OCI-LY7 (cell line): ENCODE measurements around the gene MLX. TPM values are rescaled to one million over a fixed set of nuclear protein-coding genes. Genes with fewer than 3 reads are reported as not detected.

Experiments
- BruUV-seq: library from RNA; stranded (reverse); fragments of 400-500 nt; replicated peaks from 2 replicates; lab custom pipeline; 2021; lab: Mats Ljungman, UMichigan
- CTCF ChIA-PET: fragments of 300-600 bp; sonication (Branson Sonifier 250); formaldehyde crosslinking; loops from one replicate; lab custom pipeline; 2022; ENCODE audit warnings: antibody characterized with exemption; ENCODE audit not compliant: unreplicated experiment; lab: Charles Lee
- POLR2A ChIA-PET: fragments of 300-600 bp; sonication (Branson Sonifier 250); formaldehyde crosslinking; loops from one replicate; lab custom pipeline; 2022; ENCODE audit warnings: antibody characterized with exemption; lab: Charles Lee
- DNase-seq: peaks from one replicate; pipeline ENCODE4 v3.0.0-alpha.2; 2015; ENCODE audit warnings: low spot score
- H2AFZ ChIP-seq: fragments of 200-600 bp; sonication (generic), shearing (Covaris generic); 2 replicates; pipeline ENCODE4 v1.6.1; 2014; ENCODE audit warnings: mild to moderate bottlenecking, antibody characterized with exemption, low read length, moderate library complexity
- H3K27ac ChIP-seq: fragments of 200-600 bp; sonication (generic); 2 replicates; pipeline ENCODE4 v1.5.1; 2014; ENCODE audit warnings: mixed run types, low read depth, mild to moderate bottlenecking, moderate library complexity, low read length, inconsistent platforms; ENCODE audit not compliant: poor library complexity, severe bottlenecking
- H3K36me3 ChIP-seq: fragments of 200-600 bp; sonication (generic); 2 replicates; pipeline ENCODE4 v1.6.1; 2014; ENCODE audit warnings: mild to moderate bottlenecking, antibody characterized with exemption, low read length, moderate library complexity, mixed read lengths; ENCODE audit not compliant: insufficient read depth
- H3K4me1 ChIP-seq: fragments of 200-600 bp; sonication (generic); 2 replicates; pipeline ENCODE4 v1.5.1; 2014; ENCODE audit warnings: mild to moderate bottlenecking, low read length; ENCODE audit not compliant: insufficient read depth, poor library complexity, severe bottlenecking
- H3K4me2 ChIP-seq: fragments of 200-600 bp; sonication (generic); 2 replicates; pipeline ENCODE4 v1.6.1; 2014; ENCODE audit warnings: mild to moderate bottlenecking, low read length
- H3K4me3 ChIP-seq: fragments of 200-600 bp; sonication (generic); 2 replicates; pipeline ENCODE4 v1.5.1; 2014; ENCODE audit warnings: mild to moderate bottlenecking, low read depth, low read length; ENCODE audit not compliant: poor library complexity, severe bottlenecking
- H3K79me2 ChIP-seq: fragments of 200-600 bp; sonication (generic); 2 replicates; pipeline ENCODE4 v1.6.1; 2016; ENCODE audit warnings: low read depth, mild to moderate bottlenecking, low read length, moderate library complexity, mixed read lengths; ENCODE audit not compliant: insufficient read depth
- H3K9me2 ChIP-seq: fragments of 200-600 bp; sonication (generic); 2 replicates; pipeline ENCODE4 v1.6.1; 2016; ENCODE audit warnings: mild to moderate bottlenecking, low read length, mixed read lengths; ENCODE audit not compliant: insufficient read depth
- H3K9me3 ChIP-seq: fragments of 200-600 bp; sonication (generic); 2 replicates; pipeline ENCODE4 v1.6.1; 2014; ENCODE audit warnings: mild to moderate bottlenecking, mixed run types, low read length, mixed read lengths
- H4K20me1 ChIP-seq: fragments of 200-600 bp; sonication (generic); 2 replicates; pipeline ENCODE4 v1.6.1; 2014; ENCODE audit warnings: mild to moderate bottlenecking, antibody characterized with exemption, low read length, moderate library complexity, mixed read lengths; ENCODE audit not compliant: insufficient read depth
- CTCF ChIP-seq: fragments of 200-600 bp; sonication (generic); conservative IDR thresholded peaks from 2 replicates; pipeline ENCODE4 v1.5.1; 2014; ENCODE audit warnings: mild to moderate bottlenecking, antibody characterized with exemption, low read length, moderate library complexity, mixed read lengths
- EZH2phosphoT487 ChIP-seq: fragments of 200-600 bp; sonication (generic); IDR thresholded peaks from 2 replicates; pipeline ENCODE4 v1.6.1; 2018; ENCODE audit warnings: low read depth, borderline replicate concordance, mild to moderate bottlenecking, mixed run types, antibody characterized with exemption, low read length, moderate library complexity, mixed read lengths
- intact Hi-C: fragments of 100-400 bp; cut with micrococcal nuclease; formaldehyde crosslinking; loops from one replicate; pipeline ENCODE4 v1.10.0; 2022; ENCODE audit not compliant: unreplicated experiment
- total RNA-seq, 2 experiments: library from RNA; depleted of rRNA in 1 of 2; stranded (reverse); fragments of >200 nt in 1 of 2; shearing (Covaris generic) in 1 of 2; gene quantifications; 2 replicates each; pipeline ENCODE4 v1.2.3, GENCODE V29; 2014 to 2022

Gene MLX
- total RNA-seq, 2 experiments from 2014 or later = 33.6 to 51.2 TPM

- BruUV-seq = no TSS peak
- POLR2A ChIA-PET = interaction anchor here (1.2 kb wide), 1 partner anchor 14 kb away, joined by 3 read pairs; the partner anchor contains the start of gene PSMC3IP
- Histone ChIP-seq H3K4me3 (peak overlapping the region; percentile 82), H3K4me2 (peak overlapping the region; percentile 73), H4K20me1 (no peaks in the 10 kb centered on the region), H3K9me2 (no peaks in the 10 kb centered on the region), H3K4me1 (peaks cover 43% of the 10 kb centered on the region), H3K27ac (peak overlapping the region; percentile 55), H3K9me3 (no peaks in the 10 kb centered on the region), H2AFZ (no peak overlapping the region), H3K36me3 (peaks cover 48% of the 10 kb centered on the region), H3K79me2 (peaks cover 39% of the 10 kb centered on the region)
- TF ChIP-seq EZH2phosphoT487 = no peak
- no peak for TF ChIP-seq CTCF
- intact Hi-C loops = no loop called here
- no peak for DNase-seq
- CTCF ChIA-PET = no interaction called here
These were observed 3.4 kb upstream of the MLX start for GRCh38 chr17:42563543-42563942.

- ChIA-PET POLR2A (interaction anchor here (0.6 to 1.4 kb wide), 3 partner anchors 12 to 191 kb away, joined by 3 to 5 read pairs (median 4); partner anchors contain the start of gene PSMC3IP), CTCF (no interaction called here)
- H3K79me2 ChIP-seq = peaks cover 40% of the 10 kb centered on the region
These were observed 3.0 kb upstream of the MLX start for GRCh38 chr17:42563950-42564349.

More at GRCh38 chr17:42563950-42564349, 3.0 kb upstream of the MLX start:
- Histone ChIP-seq H3K36me3 (peaks cover 52% of the 10 kb centered on the region), H3K9me2 (no peaks in the 10 kb centered on the region), H3K27ac (no peak overlapping the region), H4K20me1 (no peaks in the 10 kb centered on the region), H3K4me2 (peak overlapping the region; percentile 73), H3K4me3 (peak overlapping the region; percentile 82), H3K9me3 (no peaks in the 10 kb centered on the region), H3K4me1 (peaks cover 43% of the 10 kb centered on the region), H2AFZ (no peak overlapping the region)
- BruUV-seq = no TSS peak
- TF ChIP-seq EZH2phosphoT487 (no peak), CTCF (no peak)
- no peak for DNase-seq
- intact Hi-C loops = no loop called here
